Hematopoietic multipotent progenitor cell treated with erythropoietin and hydrocortisone succinate and interleukin-3 and kit ligand, for 8 days (in vitro differentiated cells): ENCODE measurements around the gene ELAVL3.
"Not testable (repeated sequence)": the region's sequence is repeated elsewhere in the genome, so short reads cannot be mapped to it uniquely, and the experiment has no call there.

ENCODE experiments used
- DNase-seq: peaks from one replicate; pipeline ENCODE4 v3.0.0-alpha.2; 2015

The ELAVL3 gene

DNA sequence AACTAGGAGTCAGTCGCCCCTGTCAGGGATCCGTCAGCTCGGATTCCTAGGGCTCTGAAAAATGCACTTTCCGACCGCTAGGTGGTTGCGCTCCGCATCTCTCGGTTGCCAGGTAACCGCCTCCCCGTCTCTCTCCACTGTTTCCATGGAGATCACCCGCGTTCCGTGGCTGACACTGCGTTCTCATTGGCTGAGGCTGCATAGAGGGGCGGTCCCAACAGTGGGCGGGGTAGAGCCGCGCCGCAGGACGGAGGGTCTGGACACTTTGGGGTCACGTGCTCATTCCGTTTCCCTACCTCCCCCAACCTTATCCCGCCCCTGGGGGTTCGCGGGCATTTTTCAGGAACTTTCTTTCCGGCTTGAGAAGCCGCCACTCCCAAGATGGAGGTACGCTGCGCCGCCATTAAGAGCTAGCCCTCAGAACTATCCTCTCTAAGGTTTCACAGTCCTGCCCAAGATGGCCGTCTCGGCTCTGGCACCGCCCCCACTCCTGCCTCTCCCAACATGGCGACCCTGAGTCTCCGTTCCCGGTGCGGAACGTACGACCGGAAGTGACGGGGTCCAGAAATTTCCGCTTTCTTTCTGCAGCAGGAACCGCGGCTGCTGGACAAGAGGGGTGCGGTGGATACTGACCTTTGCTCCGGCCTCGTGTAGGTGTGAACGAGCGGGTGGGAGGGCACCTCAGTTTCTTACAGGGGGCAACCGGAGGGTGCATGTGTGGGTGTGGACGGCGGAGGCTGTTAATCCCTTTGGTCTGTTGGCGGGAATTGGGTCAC lies 45.6 kb downstream of the ELAVL3 start, which contains the start of the genes ODAD3 and PRKCSH:
ODAD3 (minus strand) TSS at position 65 of the 776 bp plus-strand sequence. CDS start 105 bp downstream, outside the sequence.
PRKCSH (plus strand) TSS at position 579 of the 776 bp plus-strand sequence. CDS start 483 bp downstream, outside the sequence.
- peak; percentile 100 for DNase-seq

GRCh38 chr19:11434703-11435056 lies 46.2 kb downstream of the ELAVL3 start:
- DNase-seq, result no peak

GRCh38 chr19:11433526-11433925 lies 47.3 kb downstream of the ELAVL3 start:
- DNase-seq, result not testable (repeated sequence)

- DNase-seq, result no peak
Measured at GRCh38 chr19:11426656-11427055, 54.2 kb downstream of the ELAVL3 start.

DNA sequence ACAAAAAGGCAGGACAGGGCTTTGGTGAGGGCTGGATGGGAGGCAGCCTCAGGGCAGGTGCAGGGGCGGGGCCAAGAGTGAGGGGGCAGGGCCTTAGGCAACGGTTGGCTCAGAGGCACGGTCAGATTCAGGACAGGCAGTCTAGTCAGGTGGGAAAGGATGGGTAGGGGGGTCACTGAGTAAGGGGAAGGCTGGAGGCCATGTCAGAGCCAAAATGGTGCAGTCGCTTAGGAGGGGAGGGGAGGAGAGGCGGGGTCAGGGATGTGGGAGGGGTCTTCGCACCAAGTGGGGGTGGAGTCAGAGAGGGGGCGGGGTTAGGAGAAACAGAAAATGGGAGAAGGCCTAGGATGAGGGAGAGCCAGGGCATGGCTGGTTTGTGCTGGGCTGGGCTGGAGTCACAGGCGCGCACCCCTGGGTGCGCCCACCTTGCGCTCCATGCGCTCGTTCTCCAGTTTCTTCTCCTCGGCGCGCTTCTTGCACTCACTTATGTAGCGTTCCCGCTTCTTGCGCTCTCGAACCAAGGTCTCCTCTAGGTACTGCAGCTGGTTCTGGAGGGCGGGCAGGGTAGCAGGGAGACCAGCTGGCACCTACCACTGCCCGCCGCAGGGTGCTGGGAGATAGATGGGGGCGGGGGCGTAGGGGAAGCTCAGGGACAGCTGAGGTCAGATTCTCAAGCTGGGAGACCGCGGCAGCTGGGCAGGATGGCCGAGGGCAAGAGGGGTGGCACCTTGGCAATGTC lies 55.0 kb downstream of the ELAVL3 start:
- no peak for DNase-seq

DNA sequence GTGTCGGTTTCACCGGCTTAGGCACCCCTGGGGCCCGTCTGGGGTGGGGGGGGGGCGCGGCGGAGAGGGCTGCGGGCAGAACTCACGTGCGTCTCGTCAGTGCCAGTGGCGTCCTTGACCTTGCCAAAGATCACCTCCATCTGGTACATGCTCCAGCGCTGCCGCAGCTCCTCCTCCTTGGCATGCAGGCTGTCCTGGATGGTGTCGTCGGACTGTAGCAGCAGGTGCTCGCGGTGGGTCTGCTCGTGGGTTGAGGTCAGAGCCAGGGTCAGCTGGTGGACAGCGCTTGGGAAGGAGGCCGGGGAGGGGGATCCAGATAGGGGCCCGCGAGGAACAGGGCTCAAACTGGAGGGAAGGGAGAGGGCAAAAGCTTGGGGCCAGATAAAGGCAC lies 57.1 kb downstream of the ELAVL3 start:
- DNase-seq, result no peak

DNA sequence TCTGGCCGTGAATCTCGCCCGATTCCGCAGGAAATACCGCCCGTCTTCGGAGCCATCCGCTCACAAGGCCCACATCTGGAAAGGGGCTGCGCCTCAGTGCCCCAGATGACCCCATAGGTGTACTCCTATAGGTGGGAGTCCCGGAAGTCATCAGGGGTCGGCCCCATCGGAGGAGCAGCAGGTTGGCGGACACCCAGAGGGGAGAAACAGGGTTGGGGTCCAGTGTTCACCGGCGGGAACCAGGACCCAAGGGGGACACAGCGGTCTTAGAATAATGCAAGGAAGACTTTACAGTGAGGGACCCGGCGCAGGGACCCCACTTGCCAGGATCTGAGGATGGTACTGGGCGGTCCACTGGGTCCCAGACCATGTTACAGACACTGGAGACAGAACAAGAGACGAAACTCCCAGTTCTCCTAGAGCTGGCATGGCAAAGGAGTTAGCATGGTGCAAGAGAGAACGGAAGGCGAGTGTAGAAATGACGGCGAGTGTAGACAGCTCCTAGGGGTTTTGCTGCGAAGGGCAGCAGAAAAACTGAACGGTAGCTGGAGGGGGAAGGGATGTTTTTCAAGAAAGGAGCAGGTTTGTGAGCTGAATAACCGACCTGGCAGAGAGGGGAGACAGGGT lies 57.6 kb downstream of the ELAVL3 start:
- no peak for DNase-seq

DNA sequence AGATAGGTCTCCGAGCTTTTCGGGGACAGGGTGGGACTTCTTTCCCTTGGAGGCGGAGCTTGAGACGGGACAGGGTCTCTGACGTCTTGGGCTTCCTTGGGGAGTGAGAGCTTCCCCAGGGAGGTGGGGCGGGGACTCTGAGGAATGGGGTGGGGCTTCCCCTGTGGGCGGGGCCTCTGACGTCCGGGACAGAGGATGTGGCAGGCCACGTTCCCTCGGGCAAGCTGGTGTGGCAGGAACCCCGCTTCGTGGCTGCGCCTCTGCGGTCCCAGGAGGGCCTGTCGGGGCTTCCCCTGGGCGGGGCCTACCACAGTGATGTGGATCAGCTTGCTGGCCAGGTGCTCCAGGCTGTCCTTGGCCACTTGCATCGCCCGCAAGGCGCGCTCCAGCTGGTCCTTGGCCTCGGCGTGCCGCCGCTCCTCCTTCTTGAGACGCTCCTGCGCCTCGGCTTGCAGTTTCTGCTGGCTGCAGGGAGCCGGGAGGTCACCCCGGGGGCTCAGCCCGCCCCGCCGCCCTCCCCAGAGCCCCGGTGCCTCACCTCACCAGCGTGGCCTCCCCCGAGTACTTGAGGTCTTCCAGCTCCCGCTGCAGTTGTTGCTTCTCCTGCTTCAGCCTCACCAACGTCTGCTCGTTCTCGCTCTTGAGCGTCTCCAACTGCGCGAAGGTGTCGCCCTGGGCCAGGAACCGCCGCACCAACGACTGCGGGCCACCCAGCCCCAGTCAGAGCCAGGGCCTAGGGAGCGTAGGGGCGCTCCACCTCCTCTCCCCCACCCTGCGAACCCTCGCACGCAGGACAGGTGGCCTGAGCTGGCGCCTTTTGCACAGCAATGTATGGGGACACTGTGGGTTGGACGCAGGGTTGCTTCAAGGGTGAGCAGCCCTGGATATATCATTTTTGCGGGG lies 58.4 kb downstream of the ELAVL3 start:
- DNase-seq, result no peak

DNA sequence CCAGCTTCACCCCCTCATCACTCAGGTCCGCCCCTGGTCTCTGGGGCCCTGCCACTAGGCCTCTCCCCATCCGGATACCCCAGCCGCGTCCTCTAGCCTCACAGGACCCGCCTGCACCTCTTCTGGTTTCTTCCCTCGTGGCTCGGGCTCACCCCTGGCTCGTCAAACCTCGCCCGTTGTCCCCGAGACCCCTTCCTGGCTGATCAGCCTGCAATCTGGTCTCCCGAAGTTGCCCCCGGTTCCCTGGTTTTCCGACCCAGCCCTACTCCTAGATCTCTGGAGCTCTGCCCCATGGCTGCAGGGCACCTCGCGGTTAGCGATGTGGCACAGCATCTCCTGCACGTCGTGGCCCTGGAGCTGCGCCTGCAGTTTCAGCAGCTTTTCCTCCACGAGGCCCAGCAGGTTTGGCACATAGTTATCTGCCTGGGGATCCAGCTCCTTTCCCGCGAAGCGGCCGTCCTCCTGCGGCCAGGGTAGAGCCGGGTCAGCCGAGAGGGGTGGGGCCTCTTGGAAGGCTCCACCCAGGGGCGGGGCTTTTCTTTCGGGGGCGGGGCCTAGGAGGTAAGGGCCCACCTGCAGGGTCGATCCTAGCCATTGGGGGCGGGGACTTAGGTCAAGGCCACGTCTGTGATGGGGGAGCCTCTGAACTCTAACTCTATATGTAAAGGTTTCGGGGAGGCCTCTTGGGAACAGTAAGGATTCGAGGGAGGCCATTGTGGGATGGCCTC lies 59.3 kb downstream of the ELAVL3 start:
- peak; percentile 42 for DNase-seq

GRCh38 chr19:11420429-11421370 lies 60.1 kb downstream of the ELAVL3 start:
- DNase-seq, result no peak

DNA sequence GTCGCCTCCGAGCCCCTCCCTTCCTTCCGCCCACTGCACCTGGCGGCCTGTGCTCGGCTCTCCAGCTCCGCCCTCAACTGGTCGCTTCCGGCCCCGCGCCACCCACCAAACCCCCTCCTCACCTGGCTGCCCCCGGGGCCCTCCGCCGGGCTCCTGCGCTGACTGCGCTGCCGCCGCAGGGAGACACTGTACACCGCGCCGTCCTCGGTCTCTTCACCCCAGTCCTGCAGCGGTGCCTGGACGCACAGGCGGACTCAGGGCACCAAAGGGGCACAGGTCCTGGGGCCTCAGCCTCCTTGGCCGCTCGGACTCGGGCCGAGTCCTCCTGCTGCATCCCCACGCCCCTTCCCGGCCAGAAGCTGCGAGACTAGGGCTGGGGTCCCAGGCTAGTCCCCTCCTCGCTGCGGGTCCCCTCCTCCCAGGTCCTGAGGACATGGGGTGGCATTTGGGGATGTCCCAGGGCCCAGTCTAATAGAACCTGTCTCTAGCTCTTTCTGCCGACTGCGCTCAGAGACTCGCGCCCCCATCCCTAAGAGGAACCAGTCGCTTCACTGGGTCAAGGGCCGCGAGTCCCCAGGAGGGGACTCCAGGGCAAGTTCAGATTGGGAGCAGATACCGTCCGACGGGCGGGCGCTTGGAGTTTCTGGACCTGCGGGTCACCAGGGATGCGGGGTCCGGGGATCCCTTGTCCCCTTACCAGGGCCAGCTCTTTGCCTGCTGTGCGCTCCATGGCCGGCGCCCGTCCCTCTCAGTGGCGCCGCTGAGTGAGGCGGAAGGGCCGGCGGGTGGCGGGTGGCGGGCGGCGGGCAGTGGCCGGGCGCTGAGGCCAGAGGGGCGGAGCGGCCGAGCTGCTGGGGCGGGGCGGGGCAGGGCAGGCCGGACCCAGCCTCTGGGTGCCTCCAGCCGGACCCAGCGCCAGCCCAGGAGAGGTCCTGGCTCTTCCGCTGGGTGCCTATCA lies 62.0 kb downstream of the ELAVL3 start, which contains the start of gene RGL3:
RGL3 (minus strand) TSS at position 766 of the 958 bp plus-strand sequence; CDS start at position 730, 36 bp downstream.
- DNase-seq, result no peak

DNA sequence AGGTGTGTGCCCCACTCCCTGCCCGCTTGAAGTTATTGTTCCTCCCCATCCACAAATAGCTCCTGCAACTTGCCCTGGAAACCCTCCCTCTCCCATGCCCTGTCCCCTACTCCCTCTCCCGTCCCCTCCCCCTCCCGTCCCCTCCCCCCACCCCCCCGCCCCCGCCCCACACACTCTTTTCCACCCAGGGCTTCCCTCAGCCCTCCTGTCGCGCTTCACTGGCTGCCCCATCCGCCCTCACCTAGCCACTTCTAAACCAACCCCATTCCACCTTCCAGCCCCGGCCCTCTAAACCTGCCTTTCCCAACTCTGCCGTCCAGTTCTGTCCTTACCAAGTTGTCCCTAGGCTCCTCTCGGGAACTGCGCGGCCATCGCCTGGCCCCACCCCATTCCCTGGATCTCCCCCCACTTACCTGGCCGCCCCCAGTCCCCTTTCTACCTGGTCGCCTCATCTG lies 62.7 kb downstream of the ELAVL3 start:
- DNase-seq, result no peak

GRCh38 chr19:11416346-11417052 lies 64.3 kb downstream of the ELAVL3 start:
- DNase-seq, result no peak

DNA sequence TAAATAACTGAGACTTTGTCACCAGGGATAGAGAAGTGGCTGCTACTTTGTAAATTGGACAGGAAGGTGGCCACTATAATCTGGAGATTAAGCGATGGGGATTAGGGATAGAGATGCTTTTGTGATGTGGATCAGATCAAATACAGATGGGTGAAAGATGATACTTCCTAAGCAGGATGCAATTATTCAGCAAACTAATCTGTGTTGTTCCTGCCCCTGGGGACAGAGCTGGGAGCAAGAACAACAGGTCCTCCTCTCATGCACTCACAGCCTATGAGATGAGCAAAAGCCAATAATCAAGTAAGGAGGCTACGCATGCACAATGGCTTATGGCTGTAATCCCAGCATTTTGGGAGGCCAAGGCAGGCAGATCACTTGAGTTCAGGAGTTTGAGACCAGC lies 66.3 kb downstream of the ELAVL3 start:
- DNase-seq, result no peak

DNA sequence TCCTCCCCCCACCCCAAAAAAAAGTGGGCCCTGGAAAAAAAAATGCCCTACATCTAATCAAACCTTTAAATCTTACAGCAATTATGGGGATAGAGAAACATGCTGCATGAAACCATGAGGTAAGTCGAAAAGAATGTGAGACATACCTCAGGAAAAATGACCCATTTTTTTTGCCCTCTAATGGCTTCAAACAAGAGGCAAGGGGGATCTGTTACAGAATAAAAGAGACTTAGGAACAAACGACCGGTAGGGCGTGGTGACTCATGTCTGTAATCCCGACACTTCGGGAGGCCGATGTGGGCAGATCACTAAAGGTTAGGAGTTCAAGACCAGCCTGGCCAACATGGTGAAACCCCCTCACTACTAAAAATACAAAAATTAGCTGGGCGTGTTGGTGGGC lies 70.2 kb downstream of the ELAVL3 start:
- DNase-seq, result no peak

DNA sequence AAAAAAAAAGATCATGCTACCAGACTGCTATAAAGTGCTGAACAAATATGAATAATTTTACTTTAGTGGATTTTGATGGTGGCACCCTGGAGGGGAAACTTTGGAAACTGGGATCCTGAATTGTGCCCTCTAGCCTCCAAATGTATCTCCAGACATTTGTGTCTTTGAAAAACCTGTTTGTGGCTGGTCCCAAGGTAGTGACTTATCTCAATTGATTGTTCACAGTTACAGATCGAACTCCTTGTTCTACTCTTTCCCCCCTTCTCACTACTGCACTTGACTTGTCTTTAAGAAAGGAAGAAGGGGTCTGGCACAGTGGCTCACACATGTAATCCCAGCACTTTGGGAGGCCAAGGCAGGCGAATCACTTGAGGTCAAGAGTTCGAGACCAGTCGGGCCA lies 72.3 kb downstream of the ELAVL3 start:
- DNase-seq, result no peak

GRCh38 chr19:11406703-11407236 lies 74.1 kb downstream of the ELAVL3 start:
- DNase-seq, result not testable (repeated sequence)
